T-helper 2 cell treated with Interferon-gamma antibody and Interleukin-4, amounts not matched to agents 5 μg/mL and 100 μg/mL, for 36 hours (primary cell): ENCODE measurements around the gene ADGRD2.

Experiments
- DNase-seq: peaks from one replicate; pipeline ENCODE4 v3.0.0; 2021; ENCODE audit warnings: low spot score
- H3K27ac Mint-ChIP-seq: one replicate; pipeline ENCODE4 v1.8.0; 2021; ENCODE audit warnings: mild to moderate bottlenecking, mixed read lengths
- H3K27me3 Mint-ChIP-seq: one replicate; pipeline ENCODE4 v1.8.0; 2021; ENCODE audit warnings: low read depth, mixed read lengths
- H3K36me3 Mint-ChIP-seq: one replicate; pipeline ENCODE4 v1.8.0; 2021; ENCODE audit warnings: low read depth, mixed read lengths
- H3K4me1 Mint-ChIP-seq: one replicate; pipeline ENCODE4 v1.8.0; 2021; ENCODE audit warnings: low read depth, mixed read lengths
- H3K4me3 Mint-ChIP-seq: one replicate; pipeline ENCODE4 v1.8.0; 2022; ENCODE audit warnings: mild to moderate bottlenecking, moderate library complexity, mixed read lengths
- H3K9me3 Mint-ChIP-seq: one replicate; pipeline ENCODE4 v1.8.0; 2021; ENCODE audit warnings: mixed read lengths

ADGRD2 gene

DNA sequence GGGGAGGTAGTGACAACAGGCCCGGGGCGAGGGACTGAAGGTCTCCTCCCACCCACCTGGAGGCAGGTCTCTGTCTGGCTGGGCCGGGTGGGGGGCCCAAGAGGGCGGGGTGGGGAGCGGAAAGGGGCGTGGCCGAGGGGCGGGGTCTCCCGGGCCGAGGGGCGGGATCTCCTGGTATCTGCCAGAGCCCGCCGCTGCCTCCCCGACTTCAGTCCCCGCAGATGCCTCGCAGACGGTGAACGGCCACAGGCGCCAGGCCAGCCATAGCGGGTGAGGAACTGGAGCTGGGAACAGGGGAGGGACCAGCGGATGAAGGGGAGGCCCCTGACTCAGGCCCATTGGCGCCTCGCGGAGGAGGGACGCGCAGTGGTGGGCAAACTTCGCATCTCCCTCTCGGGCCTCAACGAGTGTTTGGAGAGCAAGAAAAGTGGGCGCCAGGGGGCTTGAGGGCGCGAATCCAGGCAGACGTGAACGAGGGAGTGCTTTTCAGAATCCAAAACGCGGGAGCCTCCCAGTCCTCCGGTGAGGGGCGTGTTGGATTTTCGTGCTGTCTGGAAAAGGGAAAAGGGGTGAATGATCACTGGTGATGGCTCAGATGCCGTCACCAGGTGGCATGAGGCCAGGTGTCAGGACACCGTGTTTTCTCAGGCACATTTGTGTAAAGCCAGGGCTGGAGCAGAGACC, at the start of gene ADGRD2:
ADGRD2 (plus strand) TSS at position 211 of the 684 bp plus-strand sequence. CDS start 1,216 bp downstream, outside the sequence.
- DNase-seq: no peak
- Mint-ChIP-seq H3K36me3 (no peaks in the 10 kb centered on the region), H3K4me1 (no peaks in the 10 kb centered on the region), H3K4me3 (no peak within 1 kb of the TSS), H3K9me3 (no peaks in the 10 kb centered on the region), H3K27ac (no peak within 1 kb of the TSS), H3K27me3 (peaks cover 28% of the 10 kb centered on the region)

GRCh38 chr9:124403246-124403645, 47.0 kb upstream of the ADGRD2 start:
- DNase-seq: no peak
- H3K4me3 Mint-ChIP-seq: no peak overlapping the region
- peaks cover 41% of the 10 kb centered on the region for H3K36me3 Mint-ChIP-seq
- no peaks in the 10 kb centered on the region for H3K27me3 Mint-ChIP-seq
- H3K27ac Mint-ChIP-seq: no peak overlapping the region
- peaks cover 2% of the 10 kb centered on the region for H3K4me1 Mint-ChIP-seq
- H3K9me3 Mint-ChIP-seq: no peaks in the 10 kb centered on the region

DNA sequence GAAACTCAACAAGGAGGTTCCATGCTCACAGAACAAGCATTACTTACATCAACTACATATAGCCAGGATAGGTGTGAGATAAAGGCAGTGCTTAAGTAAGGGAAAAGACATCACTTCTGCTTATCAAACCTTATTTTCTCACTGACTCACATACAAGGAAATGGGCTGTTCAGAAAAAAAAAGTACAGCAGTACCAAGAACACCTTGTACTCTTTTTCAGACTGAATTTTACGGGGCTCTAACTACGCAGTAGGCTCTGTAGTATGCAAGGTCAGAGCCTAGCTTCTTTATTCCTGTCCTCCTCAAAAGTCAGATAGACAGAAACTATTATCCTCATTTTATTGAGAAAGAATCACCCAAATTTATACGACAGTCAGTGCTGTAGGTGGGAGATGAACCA, 40.8 kb upstream of the ADGRD2 start:
- Mint-ChIP-seq H3K27ac (no peak overlapping the region), H3K27me3 (no peaks in the 10 kb centered on the region), H3K4me1 (peaks cover 16% of the 10 kb centered on the region), H3K9me3 (no peaks in the 10 kb centered on the region), H3K4me3 (no peak overlapping the region), H3K36me3 (peaks cover 58% of the 10 kb centered on the region)
- no peak for DNase-seq

DNA sequence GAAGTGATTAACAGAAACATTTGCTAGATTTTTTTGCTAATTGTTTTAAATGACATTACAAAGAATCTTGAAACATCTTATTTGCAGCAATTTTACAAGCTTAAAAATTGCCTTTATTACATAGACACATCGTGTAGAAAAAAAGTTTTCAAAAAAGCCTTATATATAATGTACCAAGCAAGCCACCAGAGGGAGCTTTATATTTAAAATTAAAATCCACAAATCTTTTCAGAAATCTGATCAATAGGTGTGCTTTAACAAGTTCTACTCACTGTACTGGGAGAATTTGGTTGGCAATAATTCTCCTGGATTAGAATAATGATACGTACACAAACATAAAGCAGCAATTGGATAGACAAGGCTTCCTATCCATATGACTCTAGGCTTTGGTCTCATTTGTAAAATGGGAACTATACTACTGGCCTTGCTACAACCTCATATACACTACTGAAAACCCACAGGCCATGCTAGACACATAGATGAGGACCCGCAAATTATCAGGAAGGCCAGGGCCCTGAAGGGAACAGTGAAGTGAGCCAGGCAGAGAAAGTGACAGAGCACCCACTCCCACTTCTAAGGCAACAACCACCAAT, 39.8 kb upstream of the ADGRD2 start:
- H3K27ac Mint-ChIP-seq: no peak overlapping the region
- peaks cover 56% of the 10 kb centered on the region for H3K36me3 Mint-ChIP-seq
- no peak overlapping the region for H3K4me3 Mint-ChIP-seq
- no peaks in the 10 kb centered on the region for H3K27me3 Mint-ChIP-seq
- peaks cover 16% of the 10 kb centered on the region for H3K4me1 Mint-ChIP-seq
- H3K9me3 Mint-ChIP-seq: peaks cover under 1% of the 10 kb centered on the region
- DNase-seq: no peak

DNA sequence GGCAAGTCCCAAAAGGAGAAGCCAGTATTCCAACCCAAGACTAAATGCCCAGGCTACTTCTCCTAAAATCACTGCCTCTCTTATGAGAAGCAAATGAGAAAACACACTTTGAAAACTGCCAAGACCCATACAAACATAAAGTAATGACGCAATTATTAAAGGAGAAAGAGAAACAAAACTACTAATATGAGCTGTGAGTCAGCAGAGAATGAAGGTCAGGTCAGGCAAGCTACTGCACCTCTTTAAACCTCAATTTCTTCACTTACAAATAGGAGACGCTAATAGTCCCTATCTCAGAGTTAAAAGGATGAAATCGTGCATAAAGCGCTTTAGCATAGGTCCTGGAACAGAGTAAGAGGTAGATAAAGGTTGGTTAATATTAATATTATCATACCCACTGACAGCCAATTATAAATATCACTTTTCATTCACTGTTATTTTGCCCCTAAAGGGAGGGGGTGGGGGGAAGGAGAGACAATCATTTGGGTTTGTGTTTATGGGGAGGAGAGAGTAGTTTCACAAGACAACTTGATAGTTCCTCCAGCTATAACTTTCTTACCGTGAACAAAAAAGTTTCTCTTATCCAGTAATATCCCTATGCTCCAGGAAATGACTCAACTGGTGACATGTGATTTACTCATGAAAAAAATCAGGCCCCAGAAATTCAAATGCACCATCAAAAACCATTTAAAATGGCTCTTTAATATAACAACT, 38.6 kb upstream of the ADGRD2 start:
- DNase-seq: no peak
- Mint-ChIP-seq H3K9me3 (peaks cover 3% of the 10 kb centered on the region), H3K36me3 (peaks cover 47% of the 10 kb centered on the region), H3K27ac (no peak overlapping the region), H3K27me3 (no peaks in the 10 kb centered on the region), H3K4me3 (no peak overlapping the region), H3K4me1 (peaks cover 19% of the 10 kb centered on the region)

- no peaks in the 10 kb centered on the region for H3K27me3 Mint-ChIP-seq
- no peak for DNase-seq
- H3K36me3 Mint-ChIP-seq: peaks cover 46% of the 10 kb centered on the region
- peaks cover 19% of the 10 kb centered on the region for H3K4me1 Mint-ChIP-seq
- peaks cover 3% of the 10 kb centered on the region for H3K9me3 Mint-ChIP-seq
- no peak overlapping the region for H3K27ac Mint-ChIP-seq
- no peak overlapping the region for H3K4me3 Mint-ChIP-seq
These were observed 38.0 kb upstream of the ADGRD2 start for GRCh38 chr9:124412228-124412575.

GRCh38 chr9:124414612-124415011, 35.6 kb upstream of the ADGRD2 start:
- DNase-seq: no peak

DNA sequence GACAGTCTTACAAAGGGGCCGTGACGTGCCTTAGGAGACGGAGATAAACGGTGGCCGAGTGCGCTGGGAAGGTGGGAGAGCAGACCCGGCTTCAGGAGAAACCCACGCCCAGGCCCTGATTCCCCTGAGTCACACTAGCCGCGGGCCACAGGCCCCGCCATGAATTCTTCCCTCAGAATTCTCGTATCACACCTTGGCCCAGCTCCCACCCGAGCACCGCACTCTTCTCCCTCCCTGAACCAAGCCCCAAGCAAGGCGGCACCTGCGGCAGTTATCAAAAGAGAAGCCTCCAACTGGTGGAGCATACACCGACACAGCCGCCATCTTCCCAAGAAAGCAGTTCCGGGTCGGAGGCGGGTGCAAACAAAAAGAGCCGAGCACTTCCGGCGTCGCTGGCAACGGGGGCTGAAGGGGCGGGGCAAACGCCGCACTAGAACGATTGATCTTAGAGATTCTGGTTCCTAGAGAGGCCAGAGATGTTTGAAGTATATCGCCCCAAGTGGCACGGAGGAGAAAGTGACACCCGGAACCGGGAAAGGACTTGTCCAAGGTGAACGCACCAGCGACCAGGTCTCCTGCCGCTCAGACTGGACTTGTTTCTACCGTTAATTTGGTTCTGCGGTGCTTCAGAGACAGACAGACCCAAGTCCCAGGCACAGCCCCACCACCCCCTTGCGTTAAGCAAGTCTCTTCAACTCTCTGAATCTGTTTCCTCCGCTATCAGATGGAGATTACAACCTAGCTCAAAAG, 35.0 kb upstream of the ADGRD2 start, which contains the start of gene PSMB7:
PSMB7 (minus strand) TSS at position 341 of the 750 bp plus-strand sequence; CDS start at position 324, 17 bp downstream.
- Mint-ChIP-seq H3K4me3 (peak within 1 kb of the TSS; percentile 96), H3K4me1 (peaks cover 25% of the 10 kb centered on the region), H3K27ac (peak within 1 kb of the TSS; percentile 92), H3K9me3 (peaks cover 3% of the 10 kb centered on the region), H3K27me3 (no peaks in the 10 kb centered on the region), H3K36me3 (peaks cover 35% of the 10 kb centered on the region)
- DNase-seq: peak; percentile 95

More at GRCh38 chr9:124414612-124415011, 35.6 kb upstream of the ADGRD2 start:
- H3K27me3 Mint-ChIP-seq: no peaks in the 10 kb centered on the region
- H3K9me3 Mint-ChIP-seq: peaks cover 3% of the 10 kb centered on the region
- H3K36me3 Mint-ChIP-seq: peaks cover 37% of the 10 kb centered on the region
- H3K4me1 Mint-ChIP-seq: peaks cover 21% of the 10 kb centered on the region
- H3K27ac Mint-ChIP-seq: peak overlapping the region; percentile 92
- peak overlapping the region; percentile 96 for H3K4me3 Mint-ChIP-seq

- H3K4me3 Mint-ChIP-seq: peak overlapping the region; percentile 96
- peak overlapping the region; percentile 92 for H3K27ac Mint-ChIP-seq
- peaks cover 25% of the 10 kb centered on the region for H3K4me1 Mint-ChIP-seq
- H3K36me3 Mint-ChIP-seq: peaks cover 30% of the 10 kb centered on the region
- H3K9me3 Mint-ChIP-seq: peaks cover 3% of the 10 kb centered on the region
- DNase-seq: no peak
- no peaks in the 10 kb centered on the region for H3K27me3 Mint-ChIP-seq
These were observed 34.3 kb upstream of the ADGRD2 start for GRCh38 chr9:124415852-124416484.

DNA sequence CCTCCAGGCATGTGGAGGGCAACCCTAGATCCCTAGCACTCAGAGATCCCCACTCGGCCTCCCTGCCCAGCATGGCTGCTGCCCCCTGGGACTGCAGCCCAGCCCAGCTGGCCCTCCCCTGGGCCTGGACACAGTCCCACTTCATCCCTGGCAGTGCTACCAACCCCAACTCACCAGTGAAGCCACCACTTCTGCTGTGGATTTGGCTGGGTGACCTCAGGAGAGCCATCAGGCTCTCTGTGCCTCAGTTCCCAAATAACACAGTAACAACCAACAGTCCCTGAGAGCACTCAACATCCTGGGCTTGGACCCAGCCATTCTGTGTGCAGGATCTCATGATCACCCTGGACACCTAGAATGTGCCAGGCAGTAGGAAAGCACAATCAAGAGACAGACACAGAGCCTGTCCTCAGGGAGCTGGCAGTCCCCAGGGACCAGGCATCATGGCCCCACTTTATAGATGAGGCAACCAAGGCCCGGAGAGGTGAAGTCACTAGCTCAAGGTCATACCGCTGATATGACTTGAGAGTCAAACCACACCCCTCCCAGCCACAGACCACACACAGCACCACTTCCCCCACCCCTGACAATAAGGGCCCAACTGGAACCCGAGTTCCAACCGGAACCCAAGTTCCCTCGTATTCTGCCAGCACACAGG, 30.3 kb upstream of the ADGRD2 start:
- Mint-ChIP-seq H3K27me3 (peaks cover 3% of the 10 kb centered on the region), H3K4me3 (no peak overlapping the region)

DNA sequence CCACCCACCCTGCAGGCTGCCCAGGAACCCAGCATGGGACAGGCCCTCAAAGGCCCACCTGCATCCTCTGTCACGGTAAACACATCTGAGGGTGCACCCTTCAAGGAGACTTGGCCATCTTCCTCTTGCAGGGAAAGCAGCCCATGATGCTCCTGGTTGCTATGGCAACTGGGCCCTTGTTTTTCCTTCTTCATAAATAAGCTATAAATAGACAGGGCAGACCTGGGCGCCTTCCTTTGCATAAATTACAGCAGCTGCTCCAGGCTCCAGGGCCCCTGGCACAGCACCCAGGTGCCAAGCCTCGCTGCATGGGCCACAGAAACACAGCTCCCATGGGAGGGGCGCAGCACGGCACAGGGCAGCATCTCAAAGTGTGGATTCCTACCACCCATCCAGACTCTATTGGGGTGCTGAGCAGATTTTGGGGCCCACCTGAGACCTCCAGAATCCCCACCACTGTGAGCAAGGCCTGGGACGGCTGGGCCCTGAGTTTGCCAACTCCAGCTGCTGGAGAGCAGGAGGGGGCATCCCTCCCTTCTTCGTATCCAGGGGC, 29.2 kb upstream of the ADGRD2 start:
- DNase-seq: no peak
- Mint-ChIP-seq H3K27me3 (peaks cover 3% of the 10 kb centered on the region), H3K27ac (no peak overlapping the region), H3K36me3 (no peaks in the 10 kb centered on the region), H3K4me1 (peaks cover 5% of the 10 kb centered on the region), H3K4me3 (no peak overlapping the region), H3K9me3 (no peaks in the 10 kb centered on the region)

More for the DNA sequence above, 30.3 kb upstream of the ADGRD2 start:
- H3K27ac Mint-ChIP-seq: no peak overlapping the region
- peaks cover 9% of the 10 kb centered on the region for H3K4me1 Mint-ChIP-seq
- no peak for DNase-seq
- peaks cover 3% of the 10 kb centered on the region for H3K9me3 Mint-ChIP-seq
- peaks cover 4% of the 10 kb centered on the region for H3K36me3 Mint-ChIP-seq

DNA sequence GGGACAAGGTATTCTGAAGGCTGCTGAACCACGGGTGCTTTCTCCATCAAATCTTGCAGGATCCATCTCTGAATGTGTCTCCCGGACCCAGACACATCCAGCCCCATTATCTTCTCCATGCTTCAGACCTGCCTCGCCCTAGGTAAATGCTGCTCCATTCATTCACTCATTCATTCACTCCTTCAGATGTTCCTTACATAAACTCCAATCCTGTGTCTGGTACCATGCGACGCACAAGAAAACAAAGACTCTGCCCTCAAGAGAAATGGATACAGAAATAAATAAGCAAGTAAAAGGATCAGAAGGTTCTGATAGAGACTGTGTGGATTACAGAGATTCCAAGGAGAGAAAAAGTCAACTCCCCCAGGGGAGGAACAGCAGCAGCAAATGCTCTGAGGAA, 27.1 kb upstream of the ADGRD2 start:
- no peaks in the 10 kb centered on the region for H3K36me3 Mint-ChIP-seq
- H3K27me3 Mint-ChIP-seq: peaks cover 3% of the 10 kb centered on the region
- H3K4me3 Mint-ChIP-seq: no peak overlapping the region
- H3K4me1 Mint-ChIP-seq: peaks cover 5% of the 10 kb centered on the region
- no peaks in the 10 kb centered on the region for H3K9me3 Mint-ChIP-seq
- no peak overlapping the region for H3K27ac Mint-ChIP-seq
- no peak for DNase-seq

- H3K4me3 Mint-ChIP-seq: no peak overlapping the region
- H3K27ac Mint-ChIP-seq: no peak overlapping the region
- peaks cover 3% of the 10 kb centered on the region for H3K27me3 Mint-ChIP-seq
- peaks cover 5% of the 10 kb centered on the region for H3K4me1 Mint-ChIP-seq
- no peak for DNase-seq
- H3K9me3 Mint-ChIP-seq: no peaks in the 10 kb centered on the region
- no peaks in the 10 kb centered on the region for H3K36me3 Mint-ChIP-seq
These were observed 26.7 kb upstream of the ADGRD2 start for GRCh38 chr9:124423591-124423990.
